ENCODE data around the gene NOXRED1.

DNA sequence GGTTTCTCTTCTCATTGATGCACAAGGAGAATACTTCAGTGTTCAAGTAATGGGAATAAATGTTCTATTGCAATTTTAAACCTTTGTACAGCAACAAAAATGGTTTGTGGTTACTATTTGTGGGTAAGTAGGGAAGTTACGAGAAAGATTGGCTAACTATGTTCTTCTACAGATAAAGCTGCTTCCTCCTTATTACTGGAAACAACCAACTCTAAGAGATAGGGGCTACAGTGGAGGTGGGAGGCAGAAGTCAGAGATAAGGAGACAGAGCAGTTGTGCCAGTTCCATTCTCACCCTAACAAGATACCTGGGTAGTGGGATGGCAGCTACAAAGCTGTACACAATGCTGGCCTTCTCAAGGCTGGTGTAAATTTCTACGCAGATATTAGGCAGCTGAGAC, 16.2 kb downstream of the NOXRED1 start:
- TF ChIP-seq, protein P1, sequence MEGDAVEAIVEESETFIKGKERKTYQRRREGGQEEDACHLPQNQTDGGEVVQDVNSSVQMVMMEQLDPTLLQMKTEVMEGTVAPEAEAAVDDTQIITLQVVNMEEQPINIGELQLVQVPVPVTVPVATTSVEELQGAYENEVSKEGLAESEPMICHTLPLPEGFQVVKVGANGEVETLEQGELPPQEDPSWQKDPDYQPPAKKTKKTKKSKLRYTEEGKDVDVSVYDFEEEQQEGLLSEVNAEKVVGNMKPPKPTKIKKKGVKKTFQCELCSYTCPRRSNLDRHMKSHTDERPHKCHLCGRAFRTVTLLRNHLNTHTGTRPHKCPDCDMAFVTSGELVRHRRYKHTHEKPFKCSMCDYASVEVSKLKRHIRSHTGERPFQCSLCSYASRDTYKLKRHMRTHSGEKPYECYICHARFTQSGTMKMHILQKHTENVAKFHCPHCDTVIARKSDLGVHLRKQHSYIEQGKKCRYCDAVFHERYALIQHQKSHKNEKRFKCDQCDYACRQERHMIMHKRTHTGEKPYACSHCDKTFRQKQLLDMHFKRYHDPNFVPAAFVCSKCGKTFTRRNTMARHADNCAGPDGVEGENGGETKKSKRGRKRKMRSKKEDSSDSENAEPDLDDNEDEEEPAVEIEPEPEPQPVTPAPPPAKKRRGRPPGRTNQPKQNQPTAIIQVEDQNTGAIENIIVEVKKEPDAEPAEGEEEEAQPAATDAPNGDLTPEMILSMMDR (IDR thresholded peaks at IDR 0.05), result no peak
- TF ChIP-seq, protein P2, sequence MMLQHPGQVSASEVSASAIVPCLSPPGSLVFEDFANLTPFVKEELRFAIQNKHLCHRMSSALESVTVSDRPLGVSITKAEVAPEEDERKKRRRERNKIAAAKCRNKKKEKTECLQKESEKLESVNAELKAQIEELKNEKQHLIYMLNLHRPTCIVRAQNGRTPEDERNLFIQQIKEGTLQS (CRISPR knock-in tag; conservative IDR thresholded peaks at IDR 0.05), result no peak
- TF ChIP-seq NFE2L1 (CRISPR knock-in tag; IDR thresholded peaks at IDR 0.05) (no peak), SMAD3 (CRISPR knock-in tag; IDR thresholded peaks at IDR 0.05; ENCODE audit: borderline replicate concordance) (no peak)
